ENCODE results near the gene DSC3. TPM values are rescaled to one million over a fixed set of nuclear protein-coding genes. Genes with fewer than 3 reads are reported as not detected.
A peak's percentile ranks its signal among the peaks of the same experiment; 100 is the strongest.

The DSC3 gene
- total RNA-seq, 1 experiment from 2014 or later = 4.5 TPM

- TF ChIP-seq, protein P1, sequence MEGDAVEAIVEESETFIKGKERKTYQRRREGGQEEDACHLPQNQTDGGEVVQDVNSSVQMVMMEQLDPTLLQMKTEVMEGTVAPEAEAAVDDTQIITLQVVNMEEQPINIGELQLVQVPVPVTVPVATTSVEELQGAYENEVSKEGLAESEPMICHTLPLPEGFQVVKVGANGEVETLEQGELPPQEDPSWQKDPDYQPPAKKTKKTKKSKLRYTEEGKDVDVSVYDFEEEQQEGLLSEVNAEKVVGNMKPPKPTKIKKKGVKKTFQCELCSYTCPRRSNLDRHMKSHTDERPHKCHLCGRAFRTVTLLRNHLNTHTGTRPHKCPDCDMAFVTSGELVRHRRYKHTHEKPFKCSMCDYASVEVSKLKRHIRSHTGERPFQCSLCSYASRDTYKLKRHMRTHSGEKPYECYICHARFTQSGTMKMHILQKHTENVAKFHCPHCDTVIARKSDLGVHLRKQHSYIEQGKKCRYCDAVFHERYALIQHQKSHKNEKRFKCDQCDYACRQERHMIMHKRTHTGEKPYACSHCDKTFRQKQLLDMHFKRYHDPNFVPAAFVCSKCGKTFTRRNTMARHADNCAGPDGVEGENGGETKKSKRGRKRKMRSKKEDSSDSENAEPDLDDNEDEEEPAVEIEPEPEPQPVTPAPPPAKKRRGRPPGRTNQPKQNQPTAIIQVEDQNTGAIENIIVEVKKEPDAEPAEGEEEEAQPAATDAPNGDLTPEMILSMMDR (IDR thresholded peaks at IDR 0.05; ENCODE audit: insufficient read depth in 1 of 2, low read depth in 1 of 2, low read length in 1 of 2, severe bottlenecking in 1 of 2, unreplicated experiment in 1 of 2) = no peak
- Mint-ChIP-seq H3K27me3 (ENCODE audit: insufficient read depth, unreplicated experiment) (peaks cover 5% of the 10 kb centered on the region), H3K9me3 (ENCODE audit: unreplicated experiment) (no peaks in the 10 kb centered on the region), H3K4me1 (ENCODE audit: low read depth, unreplicated experiment) (peaks cover 6% of the 10 kb centered on the region), H3K27ac (ENCODE audit: unreplicated experiment) (no peak overlapping the region), H3K36me3 (ENCODE audit: insufficient read depth, unreplicated experiment) (no peaks in the 10 kb centered on the region), H3K4me3 (ENCODE audit: unreplicated experiment) (no peak overlapping the region)
- Histone ChIP-seq H3K27me3 (replicated peaks; ENCODE audit: control insufficient read depth, insufficient read depth, low read length) (no peaks in the 10 kb centered on the region), H3K9me3 (no peaks in the 10 kb centered on the region), H3K4me3 (ENCODE audit: low read depth, low read length) (no peak overlapping the region), H3K4me1 (no peaks in the 10 kb centered on the region), H3K36me3 (ENCODE audit: control insufficient read depth, insufficient read depth, low read length) (no peaks in the 10 kb centered on the region)
- no TSS peak for BruUV-seq (replicated peaks)
- CTCF ChIA-PET = no interaction called here
- no peak for DNase-seq
- intact Hi-C loops (cut with micrococcal nuclease; ENCODE audit: unreplicated experiment) = no loop called here
- POLR2A ChIA-PET = no interaction called here
Observed at GRCh38 chr18:31046916-31047315, 4.4 kb upstream of the DSC3 start.

DNA sequence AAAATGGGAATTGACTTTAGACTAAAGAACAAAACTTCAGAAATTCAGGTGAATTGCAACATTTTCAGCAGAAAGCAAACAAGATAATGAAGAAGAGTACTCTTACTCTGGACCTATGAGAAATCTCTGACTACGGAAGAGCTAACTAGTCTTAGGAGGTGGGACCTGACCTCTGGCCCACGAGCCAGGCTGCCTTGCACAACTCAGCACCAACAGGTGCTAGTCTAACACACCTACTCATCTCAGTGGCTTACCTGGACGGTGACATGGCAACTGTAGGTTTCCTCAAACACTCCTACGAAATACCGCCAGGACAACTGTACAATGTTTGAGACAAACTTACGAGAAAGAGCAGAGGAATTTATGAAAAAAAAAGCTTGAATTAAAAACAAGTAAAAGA lies 3.1 kb upstream of the DSC3 start:
- Mint-ChIP-seq H3K36me3 (ENCODE audit: insufficient read depth, unreplicated experiment) (no peaks in the 10 kb centered on the region), H3K4me3 (ENCODE audit: unreplicated experiment) (no peak overlapping the region), H3K27ac (ENCODE audit: unreplicated experiment) (no peak overlapping the region), H3K9me3 (ENCODE audit: unreplicated experiment) (no peaks in the 10 kb centered on the region), H3K27me3 (ENCODE audit: insufficient read depth, unreplicated experiment) (peaks cover 5% of the 10 kb centered on the region), H3K4me1 (ENCODE audit: low read depth, unreplicated experiment) (peaks cover 6% of the 10 kb centered on the region)
- ChIA-PET POLR2A (no interaction called here), CTCF (no interaction called here)
- TF ChIP-seq, protein P1 (IDR thresholded peaks at IDR 0.05; ENCODE audit: insufficient read depth in 1 of 2, low read depth in 1 of 2, low read length in 1 of 2, severe bottlenecking in 1 of 2, unreplicated experiment in 1 of 2) = no peak
- Histone ChIP-seq H3K36me3 (ENCODE audit: control insufficient read depth, insufficient read depth, low read length) (no peaks in the 10 kb centered on the region), H3K4me3 (ENCODE audit: low read depth, low read length) (no peak overlapping the region), H3K27me3 (replicated peaks; ENCODE audit: control insufficient read depth, insufficient read depth, low read length) (no peaks in the 10 kb centered on the region), H3K9me3 (no peaks in the 10 kb centered on the region), H3K4me1 (no peaks in the 10 kb centered on the region)
- DNase-seq = peak in 1 of 2 experiments; percentile 3
- no TSS peak for BruUV-seq (replicated peaks)
- intact Hi-C loops (cut with micrococcal nuclease; ENCODE audit: unreplicated experiment) = no loop called here

GRCh38 chr18:31044926-31045325 lies 2.4 kb upstream of the DSC3 start:
- no peaks in the 10 kb centered on the region for H3K36me3 Mint-ChIP-seq (ENCODE audit: insufficient read depth, unreplicated experiment)
- intact Hi-C loops (cut with micrococcal nuclease; ENCODE audit: unreplicated experiment) = no loop called here

More at GRCh38 chr18:31044926-31045325, 2.4 kb upstream of the DSC3 start:
- Histone ChIP-seq H3K4me3 (ENCODE audit: low read depth, low read length) (no peak overlapping the region), H3K27me3 (replicated peaks; ENCODE audit: control insufficient read depth, insufficient read depth, low read length) (no peaks in the 10 kb centered on the region), H3K4me1 (no peaks in the 10 kb centered on the region), H3K36me3 (ENCODE audit: control insufficient read depth, insufficient read depth, low read length) (no peaks in the 10 kb centered on the region), H3K9me3 (no peaks in the 10 kb centered on the region)
- TF ChIP-seq, protein P1 (IDR thresholded peaks at IDR 0.05; ENCODE audit: insufficient read depth in 1 of 2, low read depth in 1 of 2, low read length in 1 of 2, severe bottlenecking in 1 of 2, unreplicated experiment in 1 of 2) = no peak
- Mint-ChIP-seq H3K27ac (ENCODE audit: unreplicated experiment) (no peak overlapping the region), H3K4me3 (ENCODE audit: unreplicated experiment) (no peak overlapping the region), H3K4me1 (ENCODE audit: low read depth, unreplicated experiment) (peaks cover 6% of the 10 kb centered on the region), H3K9me3 (ENCODE audit: unreplicated experiment) (no peaks in the 10 kb centered on the region), H3K27me3 (ENCODE audit: insufficient read depth, unreplicated experiment) (peaks cover 5% of the 10 kb centered on the region)
- ChIA-PET CTCF (no interaction called here), POLR2A (no interaction called here)
- no TSS peak for BruUV-seq (replicated peaks)
- no peak for DNase-seq

Measured in Caco-2 (cell line).